H9 (cell line): ENCODE data around the gene CREB3L4. TPM values are rescaled to one million over a fixed set of nuclear protein-coding genes. Genes with fewer than 3 reads are reported as not detected.

ENCODE experiments used
- DNase-seq: peaks from one replicate; pipeline ENCODE4 v3.0.0-alpha.2; 2017
- H2AFZ ChIP-seq: one replicate; pipeline ENCODE4 v1.6.1; 2013; ENCODE audit warnings: mild to moderate bottlenecking, low read length, control low read depth, moderate library complexity
- H2AK5ac ChIP-seq: 2 replicates; pipeline ENCODE4 v1.6.1; 2013; ENCODE audit warnings: low read length, control low read depth, mixed read lengths; ENCODE audit not compliant: insufficient read length
- H2BK120ac ChIP-seq: one replicate; pipeline ENCODE4 v1.6.1; 2013; ENCODE audit warnings: low read depth, mild to moderate bottlenecking, low read length, control low read depth, inconsistent platforms; ENCODE audit not compliant: poor library complexity, severe bottlenecking
- H2BK12ac ChIP-seq: 2 replicates; pipeline ENCODE4 v1.6.1; 2013; ENCODE audit warnings: low read length, control low read depth, mixed read lengths, low read depth; ENCODE audit not compliant: insufficient read length
- H2BK15ac ChIP-seq: 2 replicates; pipeline ENCODE4 v1.6.1; 2013; ENCODE audit warnings: low read depth, low read length, control low read depth
- H2BK20ac ChIP-seq: one replicate; pipeline ENCODE4 v1.6.1; 2013; ENCODE audit warnings: low read depth, mild to moderate bottlenecking, low read length, control low read depth, inconsistent platforms; ENCODE audit not compliant: poor library complexity, severe bottlenecking
- H2BK5ac ChIP-seq: 2 replicates; pipeline ENCODE4 v1.6.1; 2013; ENCODE audit warnings: low read length, control low read depth, mixed read lengths; ENCODE audit not compliant: insufficient read length
- H3K14ac ChIP-seq: 2 replicates; pipeline ENCODE4 v1.6.1; 2013; ENCODE audit warnings: low read length, control low read depth; ENCODE audit not compliant: insufficient read depth
- H3K18ac ChIP-seq: 2 replicates; pipeline ENCODE4 v1.6.1; 2013; ENCODE audit warnings: low read depth, mild to moderate bottlenecking, mixed read lengths, low read length, control low read depth; ENCODE audit not compliant: insufficient read length
- H3K23ac ChIP-seq: 2 replicates; pipeline ENCODE4 v1.6.1; 2013; ENCODE audit warnings: low read length, control low read depth, mixed read lengths, low read depth; ENCODE audit not compliant: insufficient read length
- H3K23me2 ChIP-seq: 2 replicates; pipeline ENCODE4 v1.6.1; 2013; ENCODE audit warnings: low read depth, mild to moderate bottlenecking, mixed read lengths, low read length, control low read depth; ENCODE audit not compliant: insufficient read length, poor library complexity, severe bottlenecking
- H3K27ac ChIP-seq: 2 replicates; pipeline ENCODE4 v1.5.1; 2013; ENCODE audit warnings: low read length, control low read depth, mixed read lengths, low read depth; ENCODE audit not compliant: insufficient read length
- H3K27me3 ChIP-seq: 2 replicates; pipeline ENCODE4 v1.6.1; 2013; ENCODE audit warnings: low read length, control low read depth, inconsistent platforms; ENCODE audit not compliant: insufficient read depth
- H3K4ac ChIP-seq: 2 replicates; pipeline ENCODE4 v1.6.1; 2013; ENCODE audit warnings: low read depth, mild to moderate bottlenecking, control low read depth, inconsistent platforms, low read length, moderate library complexity
- H3K4me1 ChIP-seq: 2 replicates; pipeline ENCODE4 v1.6.1; 2013; ENCODE audit warnings: low read length, control low read depth, inconsistent platforms; ENCODE audit not compliant: insufficient read depth
- H3K4me2 ChIP-seq: 2 replicates; pipeline ENCODE4 v1.6.1; 2013; ENCODE audit warnings: low read length, control low read depth, mixed read lengths; ENCODE audit not compliant: insufficient read length, insufficient read depth
- H3K56ac ChIP-seq: 2 replicates; pipeline ENCODE4 v1.6.1; 2013; ENCODE audit warnings: low read depth, mild to moderate bottlenecking, mixed read lengths, low read length, control low read depth; ENCODE audit not compliant: insufficient read length
- H3K79me1 ChIP-seq: 2 replicates; pipeline ENCODE4 v1.6.1; 2013; ENCODE audit warnings: low read depth, mild to moderate bottlenecking, moderate library complexity, low read length, control low read depth, inconsistent platforms; ENCODE audit not compliant: insufficient read depth, poor library complexity, severe bottlenecking
- H3K79me2 ChIP-seq: 2 replicates; pipeline ENCODE4 v1.6.1; 2013; ENCODE audit warnings: low read length, control low read depth, inconsistent platforms; ENCODE audit not compliant: insufficient read depth
- H3K9ac ChIP-seq: 2 replicates; pipeline ENCODE4 v1.6.1; 2013; ENCODE audit warnings: low read length, control low read depth, mixed read lengths; ENCODE audit not compliant: insufficient read length; ENCODE audit errors: extremely low read depth
- H3K9me3 ChIP-seq: one replicate; pipeline ENCODE4 v1.6.1; 2013; ENCODE audit warnings: low read depth, low read length, inconsistent platforms; ENCODE audit not compliant: control insufficient read depth
- H3T11ph ChIP-seq: one replicate; pipeline ENCODE4 v1.6.1; 2013; ENCODE audit warnings: mild to moderate bottlenecking, low read length, control low read depth, inconsistent platforms
- H4K20me1 ChIP-seq: one replicate; pipeline ENCODE4 v1.6.1; 2013; ENCODE audit not compliant: control insufficient read depth, insufficient read length, insufficient read depth
- H4K5ac ChIP-seq: 2 replicates; pipeline ENCODE4 v1.6.1; 2013; ENCODE audit warnings: low read depth, mild to moderate bottlenecking, mixed read lengths, low read length, control low read depth; ENCODE audit not compliant: insufficient read length
- H4K8ac ChIP-seq: replicated peaks from 2 replicates; pipeline ENCODE4 v1.6.1; 2013; ENCODE audit warnings: low read length, control low read depth, mixed read lengths, low read depth; ENCODE audit not compliant: insufficient read length
- H4K91ac ChIP-seq: 2 replicates; pipeline ENCODE4 v1.6.1; 2013; ENCODE audit warnings: low read depth, mild to moderate bottlenecking, moderate library complexity, mixed read lengths, low read length, control low read depth; ENCODE audit not compliant: insufficient read length
- H3K27ac Mint-ChIP-seq, 3 experiments: 2 replicates in 2 of 3; 3 replicates in 1 of 3; pipeline ENCODE4 v1.8.0; 2020 to 2021; ENCODE audit warnings: mixed read lengths in 3 of 3, mild to moderate bottlenecking in 1 of 3, moderate library complexity in 1 of 3
- H3K27me3 Mint-ChIP-seq: 2 replicates; pipeline ENCODE4 v1.8.0; 2021; ENCODE audit warnings: low read depth, mild to moderate bottlenecking, moderate library complexity, mixed read lengths
- H3K36me3 Mint-ChIP-seq, 3 experiments: 2 replicates in 2 of 3; 3 replicates in 1 of 3; pipeline ENCODE4 v1.8.0; 2020 to 2021; ENCODE audit warnings: low read depth in 3 of 3, mixed read lengths in 3 of 3; ENCODE audit not compliant: insufficient read depth in 1 of 3
- H3K4me1 Mint-ChIP-seq, 2 experiments: 2 replicates each; pipeline ENCODE4 v1.8.0; 2020; ENCODE audit warnings: mixed read lengths in 2 of 2
- H3K4me3 Mint-ChIP-seq, 2 experiments: 2 replicates in 1 of 2; 3 replicates in 1 of 2; pipeline ENCODE4 v1.8.0; 2020 to 2021; ENCODE audit warnings: mild to moderate bottlenecking in 2 of 2, mixed read lengths in 2 of 2, moderate library complexity in 1 of 2
- H3K9me3 Mint-ChIP-seq, 2 experiments: 2 replicates in 1 of 2; 3 replicates in 1 of 2; pipeline ENCODE4 v1.8.0; 2020; ENCODE audit warnings: mild to moderate bottlenecking in 2 of 2, mixed read lengths in 2 of 2, moderate library complexity in 1 of 2
- WGBS: extraction: QIAGEN DNeasy Blood & Tissue Kit; methylation state at CpG from one replicate; pipeline ENCODE4 v1.1.7; 2013; ENCODE audit warnings: missing lambda C conversion rate, low lambda C conversion rate, mixed read lengths; ENCODE audit not compliant: insufficient read length; ENCODE audit errors: extremely low coverage; 5-methylcytosine and 5-hydroxymethylcytosine counted together
- total RNA-seq: library from RNA; stranded (reverse); gene quantifications from 2 replicates; pipeline ENCODE4 v1.2.1, GENCODE V29; 2021
- TF ChIP-seq, protein P1 (sequence below): fragments of 200-600 bp; sonication (generic); conservative IDR thresholded peaks from 3 replicates; pipeline ENCODE4 v1.8.0; 2021; ENCODE audit warnings: antibody characterized with exemption, mild to moderate bottlenecking

Gene CREB3L4
- total RNA-seq, 1 experiment from 2014 or later = 27.6 TPM

- Histone ChIP-seq H3K27ac (no peak overlapping the region), H3K4me2 (no peak overlapping the region), H3K14ac (no peak overlapping the region), H2BK12ac (no peak overlapping the region), H3K56ac (no peak overlapping the region), H2AFZ (no peak overlapping the region), H2AK5ac (no peak overlapping the region), H3K23me2 (no peaks in the 10 kb centered on the region), H3K9ac (no peak overlapping the region), H3K79me2 (no peaks in the 10 kb centered on the region), H3K23ac (no peak overlapping the region), H2BK20ac (no peak overlapping the region), H4K91ac (no peak overlapping the region), H3K79me1 (no peaks in the 10 kb centered on the region), H2BK15ac (no peak overlapping the region), H2BK120ac (no peak overlapping the region), H3K4me1 (no peaks in the 10 kb centered on the region), H4K20me1 (no peaks in the 10 kb centered on the region), H3K27me3 (no peaks in the 10 kb centered on the region), H3K18ac (no peak overlapping the region), H3T11ph (no peak overlapping the region), H4K8ac (no peak overlapping the region), H3K4ac (no peak overlapping the region), H3K9me3 (no peaks in the 10 kb centered on the region), H4K5ac (no peak overlapping the region), H2BK5ac (no peak overlapping the region)
- Mint-ChIP-seq H3K4me1 (no peaks in the 10 kb centered on the region), H3K36me3 (no peaks in the 10 kb centered on the region), H3K4me3 (no peak overlapping the region), H3K27me3 (no peaks in the 10 kb centered on the region), H3K9me3 (no peaks in the 10 kb centered on the region), H3K27ac (no peak overlapping the region)
- TF ChIP-seq, protein P1, sequence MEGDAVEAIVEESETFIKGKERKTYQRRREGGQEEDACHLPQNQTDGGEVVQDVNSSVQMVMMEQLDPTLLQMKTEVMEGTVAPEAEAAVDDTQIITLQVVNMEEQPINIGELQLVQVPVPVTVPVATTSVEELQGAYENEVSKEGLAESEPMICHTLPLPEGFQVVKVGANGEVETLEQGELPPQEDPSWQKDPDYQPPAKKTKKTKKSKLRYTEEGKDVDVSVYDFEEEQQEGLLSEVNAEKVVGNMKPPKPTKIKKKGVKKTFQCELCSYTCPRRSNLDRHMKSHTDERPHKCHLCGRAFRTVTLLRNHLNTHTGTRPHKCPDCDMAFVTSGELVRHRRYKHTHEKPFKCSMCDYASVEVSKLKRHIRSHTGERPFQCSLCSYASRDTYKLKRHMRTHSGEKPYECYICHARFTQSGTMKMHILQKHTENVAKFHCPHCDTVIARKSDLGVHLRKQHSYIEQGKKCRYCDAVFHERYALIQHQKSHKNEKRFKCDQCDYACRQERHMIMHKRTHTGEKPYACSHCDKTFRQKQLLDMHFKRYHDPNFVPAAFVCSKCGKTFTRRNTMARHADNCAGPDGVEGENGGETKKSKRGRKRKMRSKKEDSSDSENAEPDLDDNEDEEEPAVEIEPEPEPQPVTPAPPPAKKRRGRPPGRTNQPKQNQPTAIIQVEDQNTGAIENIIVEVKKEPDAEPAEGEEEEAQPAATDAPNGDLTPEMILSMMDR = no peak
- WGBS = no CpG with 5 or more reads among the region's 3 CpGs
- DNase-seq = no peak
Measured at GRCh38 chr1:154014154-154014907, 46.6 kb downstream of the CREB3L4 start.
